Measurements from ENCODE around the gene RPL41. TPM values are rescaled to one million over a fixed set of nuclear protein-coding genes. Genes with fewer than 3 reads are reported as not detected.

RPL41 gene
- total RNA-seq, 1 experiment from 2014 or later, result 4,637 TPM

DNA sequence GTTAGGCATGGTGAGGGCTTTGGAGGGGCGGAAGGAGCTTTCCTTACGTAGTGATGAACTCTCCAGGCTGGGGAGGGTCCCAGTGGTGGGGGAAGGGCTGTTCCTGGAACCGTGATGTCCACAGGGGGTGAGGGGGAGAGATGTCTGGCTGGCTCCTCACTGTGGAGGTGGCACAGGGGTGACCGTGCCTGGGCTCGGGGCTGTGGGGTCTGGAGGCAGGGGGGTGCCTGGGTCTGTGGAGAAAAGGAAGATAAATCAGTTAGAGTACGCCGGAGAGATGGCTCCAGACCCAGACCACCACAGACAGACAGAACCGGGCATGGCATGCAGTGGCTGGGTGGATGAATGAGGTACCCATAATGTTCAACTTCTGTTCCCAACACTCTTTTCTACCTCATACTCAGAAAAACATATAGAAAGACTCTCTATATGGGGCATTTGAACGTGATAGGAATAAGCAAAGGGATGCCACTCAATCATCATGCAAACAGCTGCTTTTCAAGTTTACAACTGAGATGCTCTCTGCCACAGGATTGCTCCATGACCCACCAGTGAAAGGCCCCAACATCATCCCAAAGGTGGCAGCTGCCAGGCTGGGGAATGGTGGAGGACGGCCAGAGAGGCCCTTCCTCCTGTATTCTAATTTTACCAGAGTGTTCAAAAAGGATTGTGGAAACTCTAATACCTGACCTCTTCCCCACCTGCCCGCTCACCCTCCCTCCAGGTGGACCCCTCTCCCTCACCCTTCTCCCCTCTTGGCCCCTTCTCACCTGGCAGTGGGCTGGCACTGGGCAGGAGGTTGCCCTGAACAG, 47.3 kb downstream of the RPL41 start:
- Histone ChIP-seq H3K79me1 (ENCODE audit: insufficient read depth, low read depth, low read length, poor library complexity, severe bottlenecking) (peaks cover 2% of the 10 kb centered on the region), H3T11ph (ENCODE audit: low read length) (no peak overlapping the region), H2AK5ac (ENCODE audit: insufficient read length, low read length) (no peak overlapping the region), H3K4ac (ENCODE audit: low read depth, low read length) (no peak overlapping the region), H3K4me2 (ENCODE audit: insufficient read depth, insufficient read length, low read length) (no peak overlapping the region), H4K91ac (ENCODE audit: insufficient read length, low read depth, low read length) (no peak overlapping the region), H3K56ac (ENCODE audit: insufficient read length, low read depth, low read length) (no peak overlapping the region), H3K9ac (ENCODE audit: extremely low read depth, insufficient read length, low read length) (no peak overlapping the region), H3K27ac (ENCODE audit: insufficient read length, low read depth, low read length) (no peak overlapping the region), H3K9me3 (ENCODE audit: control insufficient read depth, low read depth, low read length) (no peaks in the 10 kb centered on the region), H4K5ac (ENCODE audit: insufficient read length, low read depth, low read length) (no peak overlapping the region), H2BK15ac (ENCODE audit: low read depth, low read length) (no peak overlapping the region), H3K18ac (ENCODE audit: insufficient read length, low read depth, low read length) (no peak overlapping the region), H4K8ac (replicated peaks; ENCODE audit: insufficient read length, low read depth, low read length) (no peak overlapping the region), H3K4me1 (ENCODE audit: insufficient read depth, low read length) (peaks cover 5% of the 10 kb centered on the region; the same call in 1 of the 2 replicates), H3K23me2 (ENCODE audit: insufficient read length, low read depth, low read length, poor library complexity, severe bottlenecking) (peaks cover 8% of the 10 kb centered on the region), H2BK5ac (ENCODE audit: insufficient read length, low read length) (no peak overlapping the region), H2BK20ac (ENCODE audit: low read depth, low read length, poor library complexity, severe bottlenecking) (no peak overlapping the region), H3K79me2 (ENCODE audit: insufficient read depth, low read length) (peaks cover 2% of the 10 kb centered on the region; the same call in 1 of the 2 replicates), H4K20me1 (ENCODE audit: control insufficient read depth, insufficient read depth, insufficient read length) (no peaks in the 10 kb centered on the region), H3K27me3 (ENCODE audit: insufficient read depth, low read length) (no peaks in the 10 kb centered on the region), H2BK12ac (ENCODE audit: insufficient read length, low read depth, low read length) (no peak overlapping the region), H2BK120ac (ENCODE audit: low read depth, low read length, poor library complexity, severe bottlenecking) (no peak overlapping the region), H2AFZ (ENCODE audit: low read length) (no peak overlapping the region), H3K14ac (ENCODE audit: insufficient read depth, low read length) (no peak overlapping the region), H3K23ac (ENCODE audit: insufficient read length, low read depth, low read length) (no peak overlapping the region)
- Mint-ChIP-seq H3K4me1 (peaks cover 42 to 52% of the 10 kb centered on the region in 2 experiments), H3K4me3 (peak overlapping the region; percentile 22 to 34; a peak in 3 of 5 replicates), H3K9me3 (peaks cover 0 to 3% of the 10 kb centered on the region in 2 experiments; a peak in 2 of 5 replicates), H3K36me3 (ENCODE audit: insufficient read depth in 1 of 3, low read depth in 3 of 3) (peaks cover 70 to 93% (median 91%) of the 10 kb centered on the region in 3 experiments), H3K27ac (peak overlapping the region; percentile 24 to 92 (median 79); a peak in 4 of 7 replicates), H3K27me3 (ENCODE audit: low read depth) (peaks cover 8% of the 10 kb centered on the region)
- TF ChIP-seq, protein P1, sequence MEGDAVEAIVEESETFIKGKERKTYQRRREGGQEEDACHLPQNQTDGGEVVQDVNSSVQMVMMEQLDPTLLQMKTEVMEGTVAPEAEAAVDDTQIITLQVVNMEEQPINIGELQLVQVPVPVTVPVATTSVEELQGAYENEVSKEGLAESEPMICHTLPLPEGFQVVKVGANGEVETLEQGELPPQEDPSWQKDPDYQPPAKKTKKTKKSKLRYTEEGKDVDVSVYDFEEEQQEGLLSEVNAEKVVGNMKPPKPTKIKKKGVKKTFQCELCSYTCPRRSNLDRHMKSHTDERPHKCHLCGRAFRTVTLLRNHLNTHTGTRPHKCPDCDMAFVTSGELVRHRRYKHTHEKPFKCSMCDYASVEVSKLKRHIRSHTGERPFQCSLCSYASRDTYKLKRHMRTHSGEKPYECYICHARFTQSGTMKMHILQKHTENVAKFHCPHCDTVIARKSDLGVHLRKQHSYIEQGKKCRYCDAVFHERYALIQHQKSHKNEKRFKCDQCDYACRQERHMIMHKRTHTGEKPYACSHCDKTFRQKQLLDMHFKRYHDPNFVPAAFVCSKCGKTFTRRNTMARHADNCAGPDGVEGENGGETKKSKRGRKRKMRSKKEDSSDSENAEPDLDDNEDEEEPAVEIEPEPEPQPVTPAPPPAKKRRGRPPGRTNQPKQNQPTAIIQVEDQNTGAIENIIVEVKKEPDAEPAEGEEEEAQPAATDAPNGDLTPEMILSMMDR (conservative IDR thresholded peaks at IDR 0.05), result no peak
- WGBS (ENCODE audit: extremely low coverage, insufficient read length, low lambda C conversion rate), result no CpG with 5 or more reads among the region's 11 CpGs
- DNase-seq, result no peak
